Cardiac muscle cell (in vitro differentiated cells and primary cell): ENCODE data around the gene CLASP1. TPM values are rescaled to one million over a fixed set of nuclear protein-coding genes. Genes with fewer than 3 reads are reported as not detected.

Source experiments
- DNase-seq, 2 donors: peaks; one replicate each; pipeline versions ENCODE4 v3.0.0 to v3.0.0-alpha.2; 2010 to 2017; ENCODE audit warnings: low read depth in 1 of 2, low spot score in 1 of 2
- H3K27ac ChIP-seq: fragments of 200-600 bp; sonication (generic); 2 replicates; pipeline ENCODE4 v1.5.1; 2016
- H3K27me3 ChIP-seq: fragments of 200-600 bp; sonication (generic); 2 replicates; pipeline ENCODE4 v1.6.0; 2016; ENCODE audit warnings: control low read depth
- H3K36me3 ChIP-seq: fragments of 200-600 bp; sonication (generic); 2 replicates; pipeline ENCODE4 v1.5.1; 2016; ENCODE audit warnings: control low read depth
- H3K4me1 ChIP-seq: fragments of 200-600 bp; sonication (generic); 2 replicates; pipeline ENCODE4 v1.8.1; 2017; ENCODE audit warnings: low read depth, mild to moderate bottlenecking, mixed run types
- H3K4me3 ChIP-seq: fragments of 200-600 bp; sonication (generic); 2 replicates; pipeline ENCODE4 v1.5.1; 2016; ENCODE audit warnings: mild to moderate bottlenecking
- H3K9me3 ChIP-seq: fragments of 200-600 bp; sonication (generic); 2 replicates; pipeline ENCODE4 v1.5.1; 2017; ENCODE audit warnings: low read depth, mild to moderate bottlenecking, control low read depth
- polyA plus RNA-seq: library from polyadenylated mRNA; unstranded; fragments of >200 nt; fragmentation: Nextera tagmentation; extraction: Ambion mirVana; gene quantifications from 2 replicates; pipeline ENCODE4 v1.2.1, GENCODE V29; 2016
- total RNA-seq: library from RNA; depleted of rRNA; stranded (reverse); fragments of >200 nt; gene quantifications from 2 replicates; pipeline ENCODE4 v1.2.3, GENCODE V29; 2016
- TF ChIP-seq, protein P1 (sequence below): IDR thresholded peaks from 2 replicates; pipeline ENCODE4 v1.5.1; 2012; ENCODE audit warnings: low read depth, mild to moderate bottlenecking, low read length

Gene CLASP1
- total and polyA plus RNA-seq, 2 experiments from 2014 or later, result 24.8 to 53.0 TPM

DNA sequence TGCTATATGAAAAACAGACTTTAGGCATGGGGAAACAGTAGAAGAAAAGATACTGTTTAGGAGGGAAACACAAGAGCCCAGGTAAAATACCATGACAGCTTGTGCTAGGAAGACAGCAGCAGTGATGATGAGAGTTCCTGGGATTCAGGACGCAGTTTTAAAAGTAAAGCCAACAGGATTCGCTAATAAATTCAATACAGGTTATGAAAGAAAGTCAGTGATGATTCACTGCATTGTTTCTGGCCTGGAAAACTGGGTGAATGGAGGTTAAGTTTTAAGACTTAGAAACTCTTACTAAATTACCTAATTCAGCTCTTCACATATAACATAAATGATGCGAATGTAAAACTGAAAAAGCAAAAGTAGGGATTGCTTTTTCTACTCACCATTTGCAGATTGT, 146.5 kb downstream of the CLASP1 start:
- peaks cover 12% of the 10 kb centered on the region for H3K36me3 ChIP-seq
- no peak for DNase-seq
- H3K9me3 ChIP-seq, result no peaks in the 10 kb centered on the region
- H3K27ac ChIP-seq, result no peak overlapping the region
- no peaks in the 10 kb centered on the region for H3K27me3 ChIP-seq
- TF ChIP-seq, protein P1, sequence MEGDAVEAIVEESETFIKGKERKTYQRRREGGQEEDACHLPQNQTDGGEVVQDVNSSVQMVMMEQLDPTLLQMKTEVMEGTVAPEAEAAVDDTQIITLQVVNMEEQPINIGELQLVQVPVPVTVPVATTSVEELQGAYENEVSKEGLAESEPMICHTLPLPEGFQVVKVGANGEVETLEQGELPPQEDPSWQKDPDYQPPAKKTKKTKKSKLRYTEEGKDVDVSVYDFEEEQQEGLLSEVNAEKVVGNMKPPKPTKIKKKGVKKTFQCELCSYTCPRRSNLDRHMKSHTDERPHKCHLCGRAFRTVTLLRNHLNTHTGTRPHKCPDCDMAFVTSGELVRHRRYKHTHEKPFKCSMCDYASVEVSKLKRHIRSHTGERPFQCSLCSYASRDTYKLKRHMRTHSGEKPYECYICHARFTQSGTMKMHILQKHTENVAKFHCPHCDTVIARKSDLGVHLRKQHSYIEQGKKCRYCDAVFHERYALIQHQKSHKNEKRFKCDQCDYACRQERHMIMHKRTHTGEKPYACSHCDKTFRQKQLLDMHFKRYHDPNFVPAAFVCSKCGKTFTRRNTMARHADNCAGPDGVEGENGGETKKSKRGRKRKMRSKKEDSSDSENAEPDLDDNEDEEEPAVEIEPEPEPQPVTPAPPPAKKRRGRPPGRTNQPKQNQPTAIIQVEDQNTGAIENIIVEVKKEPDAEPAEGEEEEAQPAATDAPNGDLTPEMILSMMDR, result no peak
- no peaks in the 10 kb centered on the region for H3K4me1 ChIP-seq
- H3K4me3 ChIP-seq, result no peak overlapping the region

GRCh38 chr2:121502246-121502645, 147.0 kb downstream of the CLASP1 start:
- DNase-seq, result peak in 1 of 2 donors; percentile 22
- no peak overlapping the region for H3K27ac ChIP-seq
- no peaks in the 10 kb centered on the region for H3K27me3 ChIP-seq
- H3K9me3 ChIP-seq, result no peaks in the 10 kb centered on the region
- H3K36me3 ChIP-seq, result peaks cover 12% of the 10 kb centered on the region
- no peaks in the 10 kb centered on the region for H3K4me1 ChIP-seq
- TF ChIP-seq, protein P1, result no peak
- H3K4me3 ChIP-seq, result no peak overlapping the region

- no peaks in the 10 kb centered on the region for H3K9me3 ChIP-seq
- H3K36me3 ChIP-seq, result peaks cover 12% of the 10 kb centered on the region
- TF ChIP-seq, protein P1, result no peak
- H3K27ac ChIP-seq, result no peak overlapping the region
- no peak overlapping the region for H3K4me3 ChIP-seq
- H3K4me1 ChIP-seq, result no peaks in the 10 kb centered on the region
- no peaks in the 10 kb centered on the region for H3K27me3 ChIP-seq
- DNase-seq, result no peak
These were observed 147.7 kb downstream of the CLASP1 start for GRCh38 chr2:121501554-121501953.

DNA sequence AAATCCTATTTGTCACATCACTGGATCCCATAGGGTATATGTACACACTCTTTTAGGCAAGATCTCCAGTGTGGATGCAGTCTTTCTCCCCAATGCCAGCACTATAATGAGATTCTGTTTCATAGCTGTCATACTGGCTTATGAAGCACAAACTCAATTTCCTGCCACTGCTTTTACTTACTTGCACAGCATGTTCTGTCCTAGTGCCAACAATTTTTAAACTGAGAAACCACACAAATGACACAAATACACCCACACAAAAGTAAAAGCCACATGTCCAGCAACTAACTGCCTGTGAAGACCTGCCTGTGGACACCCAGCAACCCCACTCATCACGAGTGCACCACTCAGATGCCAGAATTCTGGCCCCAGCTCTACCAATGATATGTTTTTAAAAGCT, 148.2 kb downstream of the CLASP1 start:
- Histone ChIP-seq H3K4me3 (no peak overlapping the region), H3K27me3 (no peaks in the 10 kb centered on the region), H3K27ac (no peak overlapping the region), H3K4me1 (no peaks in the 10 kb centered on the region), H3K9me3 (no peaks in the 10 kb centered on the region), H3K36me3 (peaks cover 12% of the 10 kb centered on the region)
- TF ChIP-seq, protein P1, result no peak
- peak in 1 of 2 donors; percentile 72 for DNase-seq

DNA sequence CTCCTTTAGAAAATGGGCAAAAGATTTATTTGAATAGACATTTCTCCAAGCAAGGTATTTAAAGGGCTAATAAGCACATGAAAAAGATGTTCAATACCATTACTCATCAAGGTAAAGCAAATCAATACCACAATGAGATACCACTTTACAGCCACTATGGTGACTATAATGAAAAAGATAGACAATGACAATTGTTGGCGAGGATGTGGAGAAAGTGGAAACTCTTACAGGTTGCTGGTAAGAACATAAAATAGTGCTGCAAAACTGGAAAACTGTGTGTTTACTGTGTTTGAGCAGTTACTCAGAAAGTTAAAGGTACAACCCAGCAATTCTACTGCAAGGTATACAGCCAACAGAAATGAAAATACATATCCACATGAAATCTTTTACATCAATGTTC, 150.5 kb downstream of the CLASP1 start:
- TF ChIP-seq, protein P1, result no peak
- H3K4me1 ChIP-seq, result no peaks in the 10 kb centered on the region
- no peak overlapping the region for H3K4me3 ChIP-seq
- no peak for DNase-seq
- no peak overlapping the region for H3K27ac ChIP-seq
- H3K36me3 ChIP-seq, result peaks cover 12% of the 10 kb centered on the region
- H3K9me3 ChIP-seq, result no peaks in the 10 kb centered on the region
- no peaks in the 10 kb centered on the region for H3K27me3 ChIP-seq

DNA sequence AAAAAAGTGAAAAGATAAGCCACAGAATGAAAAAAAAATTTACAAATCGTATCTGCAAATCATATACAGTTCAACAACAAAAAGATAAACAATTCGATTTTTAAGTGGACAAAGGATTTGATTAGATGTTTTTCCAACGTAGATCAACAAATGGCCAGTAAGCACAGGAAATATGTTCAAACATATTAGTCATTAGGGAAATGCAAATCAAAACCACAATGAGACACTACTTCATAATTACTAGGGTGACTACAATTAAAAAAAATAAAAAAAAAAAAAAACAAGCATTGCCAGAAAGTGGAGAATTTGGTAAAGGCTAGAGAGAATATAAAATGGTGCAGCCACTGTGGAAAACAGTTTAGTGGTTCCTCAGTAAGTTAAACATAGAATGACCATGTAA, 156.9 kb downstream of the CLASP1 start:
- TF ChIP-seq, protein P1, result no peak
- no peak for DNase-seq
- Histone ChIP-seq H3K36me3 (no peaks in the 10 kb centered on the region), H3K27ac (no peak overlapping the region), H3K4me3 (no peak overlapping the region), H3K9me3 (no peaks in the 10 kb centered on the region), H3K4me1 (peaks cover 28% of the 10 kb centered on the region), H3K27me3 (no peaks in the 10 kb centered on the region)
